Stimulated activated CD4-positive, alpha-beta T cell treated with anti-CD3 and anti-CD28 coated beads, Interleukin-4, amount 100 ng/mL, for 48 hours (primary cell): ENCODE measurements around the gene EHBP1.

Source experiments
- DNase-seq, 2 donors: peaks; one replicate each; pipeline ENCODE4 v3.0.0-alpha.2; 2020; ENCODE audit warnings: low read depth in 2 of 2

Gene EHBP1

DNA sequence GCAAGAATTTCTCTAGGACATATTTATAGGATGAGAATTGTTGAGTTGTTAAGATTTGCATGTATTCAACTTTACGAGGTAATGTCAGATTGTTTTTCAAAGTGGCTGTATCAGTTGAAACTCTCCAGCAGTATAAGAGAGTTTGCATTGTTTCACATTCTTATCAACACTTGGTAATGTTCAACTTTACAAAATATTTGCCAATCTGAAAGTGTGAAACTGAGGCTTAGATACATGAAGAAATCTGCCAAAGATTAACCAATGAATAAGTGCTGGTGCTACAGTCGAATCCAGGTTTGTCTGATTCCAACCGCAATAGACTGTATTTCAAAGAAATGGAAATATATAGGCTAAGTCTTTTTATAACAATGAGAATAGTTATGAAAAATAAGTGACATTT lies 117.0 kb downstream of the EHBP1 start:
- DNase-seq = no peak

DNA sequence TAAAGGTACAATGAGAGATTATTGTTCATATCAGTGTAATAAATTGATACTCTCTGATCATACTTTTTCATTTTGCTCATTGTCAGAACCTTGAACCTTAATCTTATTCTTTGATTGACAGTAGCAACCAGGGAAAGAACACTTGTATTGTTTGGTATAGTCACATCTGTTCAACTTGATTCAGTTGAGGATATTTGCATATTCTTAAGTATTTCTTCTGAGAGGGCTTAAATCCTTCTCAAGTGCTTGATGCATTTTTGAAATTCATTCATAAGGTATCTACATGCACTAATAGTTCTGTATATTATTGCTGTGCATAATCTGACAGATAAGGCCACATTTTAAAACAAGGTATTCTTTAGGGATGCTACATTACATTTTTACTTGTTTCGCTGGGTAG lies 118.9 kb downstream of the EHBP1 start:
- DNase-seq = no peak

DNA sequence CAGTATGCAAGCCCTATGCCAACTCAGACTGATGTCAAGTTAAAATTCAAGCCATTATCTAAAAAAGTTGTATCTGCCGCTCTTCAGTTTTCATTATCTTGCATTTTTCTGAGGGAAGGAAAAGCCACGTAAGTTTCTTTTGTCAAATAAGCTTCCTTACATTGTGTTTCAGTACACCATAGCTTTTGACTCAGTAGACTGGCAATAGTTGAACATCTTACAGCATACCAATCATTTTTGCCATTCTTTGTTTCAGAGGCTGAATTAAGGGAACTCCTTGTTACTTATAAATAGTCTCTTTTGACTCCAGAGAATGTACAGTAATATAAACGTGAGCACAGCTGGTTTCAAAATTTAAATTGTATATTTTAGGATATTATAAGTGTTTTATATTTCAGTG lies 120.6 kb downstream of the EHBP1 start:
- no peak for DNase-seq

DNA sequence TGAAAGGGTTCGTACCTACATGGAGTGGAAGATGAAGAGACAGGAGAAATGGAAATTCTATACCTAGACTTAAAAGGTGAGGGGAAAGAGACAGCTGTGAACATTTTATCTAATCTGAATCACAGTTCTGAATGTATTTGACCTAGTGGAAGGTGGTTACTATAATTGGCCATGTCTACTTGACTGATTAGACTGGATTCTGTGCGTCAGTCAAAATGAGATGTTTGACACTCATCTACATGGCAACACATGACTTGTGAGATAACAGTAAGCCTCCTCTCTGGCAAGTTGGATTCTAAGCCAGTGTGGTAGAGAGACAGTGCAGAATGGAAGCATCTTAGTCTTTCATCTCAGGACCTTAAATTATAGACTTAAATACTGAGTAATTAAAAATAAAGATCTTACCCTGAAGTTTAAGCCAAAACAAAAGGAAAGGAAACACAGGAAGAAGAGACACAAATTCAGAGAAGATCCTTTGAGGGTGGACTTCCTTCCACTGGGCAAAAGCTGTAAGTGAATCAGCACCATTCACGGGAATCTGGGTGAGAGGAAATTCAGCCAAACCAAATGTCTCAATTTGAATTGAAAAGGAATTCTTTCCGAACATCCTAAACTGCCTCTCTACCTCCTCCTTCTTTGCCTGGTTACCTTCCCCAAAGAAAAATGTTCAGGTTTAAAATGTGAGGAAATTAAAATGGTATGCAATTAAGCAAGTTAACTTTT lies 121.6 kb downstream of the EHBP1 start:
- DNase-seq = no peak

DNA sequence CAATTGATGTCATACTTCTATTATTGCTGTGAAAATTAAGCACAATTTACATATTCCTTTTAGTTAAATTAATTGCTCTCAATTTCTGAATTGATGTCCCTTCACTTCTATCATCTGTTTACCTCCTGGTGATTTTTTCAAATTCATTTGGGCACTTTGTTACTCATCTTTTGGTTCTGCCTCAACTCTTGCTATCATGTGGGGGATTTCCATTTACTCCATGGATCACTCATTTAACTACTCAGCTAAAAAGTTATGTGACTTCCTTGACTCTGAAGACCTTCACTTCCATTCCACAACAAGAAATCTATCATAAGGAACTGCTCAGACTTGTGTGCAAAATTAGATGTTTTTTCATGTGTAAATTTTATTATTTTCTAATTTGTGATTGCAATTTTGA lies 126.2 kb downstream of the EHBP1 start:
- DNase-seq = no peak

DNA sequence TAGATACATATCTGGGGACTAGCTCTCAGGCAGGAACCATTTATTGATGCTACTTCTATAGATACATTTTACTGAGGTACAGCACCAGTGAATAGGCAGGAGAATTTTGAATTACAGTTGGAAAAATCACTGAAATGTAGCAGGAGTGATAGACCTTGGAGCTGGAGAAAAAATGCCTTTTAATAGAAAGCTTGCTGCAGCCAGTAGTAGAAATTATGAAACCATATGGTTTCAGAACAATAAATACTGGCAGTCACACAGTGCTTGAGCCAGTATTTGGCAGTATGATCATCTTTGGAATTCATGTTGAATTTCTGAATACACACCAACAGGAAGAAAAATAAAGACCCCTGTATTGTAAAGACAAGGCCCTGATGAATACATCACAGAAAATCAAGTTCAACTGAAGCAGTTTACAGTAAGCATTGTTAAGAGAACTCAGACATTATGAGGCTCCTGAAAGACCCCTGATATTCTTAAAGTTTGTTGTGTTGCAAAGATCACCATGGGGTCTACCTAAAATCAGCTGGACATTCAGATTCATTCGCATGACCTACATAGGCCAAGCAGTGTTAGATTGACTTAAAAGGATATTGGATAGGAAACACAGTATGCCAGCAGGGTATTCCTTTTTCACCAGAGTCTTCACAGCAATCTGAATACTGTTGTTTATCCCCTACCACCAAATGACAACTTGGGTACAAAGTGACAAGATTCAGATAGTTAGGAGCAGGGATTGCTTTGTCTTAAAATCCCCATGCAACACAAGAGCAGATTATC lies 139.0 kb downstream of the EHBP1 start:
- no peak for DNase-seq

DNA sequence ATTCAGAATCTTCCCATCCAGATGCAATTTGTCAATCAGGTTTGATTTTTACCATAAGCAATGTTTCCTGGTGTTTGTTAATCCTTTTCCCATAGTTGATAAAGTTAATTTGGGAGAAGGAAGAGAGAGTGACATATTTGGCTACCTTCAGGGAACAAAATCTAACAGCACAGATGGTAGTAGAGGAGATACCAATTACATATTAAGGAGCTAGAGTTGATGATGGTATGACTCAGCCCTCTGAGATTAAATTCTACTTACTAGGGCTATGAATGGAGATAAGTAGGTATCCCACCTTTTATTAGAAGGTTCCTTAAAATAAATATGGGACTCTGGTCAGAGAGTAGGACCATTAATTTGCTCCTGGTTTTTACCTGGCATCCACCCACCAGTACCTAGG lies 139.7 kb downstream of the EHBP1 start:
- DNase-seq = no peak

DNA sequence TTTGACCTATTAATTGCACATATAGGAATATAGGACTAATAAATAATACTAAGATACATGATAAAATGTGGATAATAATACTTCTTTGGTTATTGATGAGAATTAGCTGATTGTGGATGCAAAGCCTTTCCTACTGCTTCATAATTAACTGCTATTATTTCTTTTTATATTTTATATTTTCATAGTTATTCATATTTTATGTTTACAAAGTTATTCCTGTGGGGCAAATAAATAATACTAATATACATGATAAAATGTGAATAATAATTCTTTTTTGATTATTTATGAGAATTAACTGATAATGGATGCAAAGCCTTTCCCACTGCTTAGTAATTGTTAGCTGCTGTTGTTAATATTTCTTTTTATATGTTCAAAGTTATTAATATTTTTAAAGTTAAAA lies 146.7 kb downstream of the EHBP1 start:
- DNase-seq = no peak

DNA sequence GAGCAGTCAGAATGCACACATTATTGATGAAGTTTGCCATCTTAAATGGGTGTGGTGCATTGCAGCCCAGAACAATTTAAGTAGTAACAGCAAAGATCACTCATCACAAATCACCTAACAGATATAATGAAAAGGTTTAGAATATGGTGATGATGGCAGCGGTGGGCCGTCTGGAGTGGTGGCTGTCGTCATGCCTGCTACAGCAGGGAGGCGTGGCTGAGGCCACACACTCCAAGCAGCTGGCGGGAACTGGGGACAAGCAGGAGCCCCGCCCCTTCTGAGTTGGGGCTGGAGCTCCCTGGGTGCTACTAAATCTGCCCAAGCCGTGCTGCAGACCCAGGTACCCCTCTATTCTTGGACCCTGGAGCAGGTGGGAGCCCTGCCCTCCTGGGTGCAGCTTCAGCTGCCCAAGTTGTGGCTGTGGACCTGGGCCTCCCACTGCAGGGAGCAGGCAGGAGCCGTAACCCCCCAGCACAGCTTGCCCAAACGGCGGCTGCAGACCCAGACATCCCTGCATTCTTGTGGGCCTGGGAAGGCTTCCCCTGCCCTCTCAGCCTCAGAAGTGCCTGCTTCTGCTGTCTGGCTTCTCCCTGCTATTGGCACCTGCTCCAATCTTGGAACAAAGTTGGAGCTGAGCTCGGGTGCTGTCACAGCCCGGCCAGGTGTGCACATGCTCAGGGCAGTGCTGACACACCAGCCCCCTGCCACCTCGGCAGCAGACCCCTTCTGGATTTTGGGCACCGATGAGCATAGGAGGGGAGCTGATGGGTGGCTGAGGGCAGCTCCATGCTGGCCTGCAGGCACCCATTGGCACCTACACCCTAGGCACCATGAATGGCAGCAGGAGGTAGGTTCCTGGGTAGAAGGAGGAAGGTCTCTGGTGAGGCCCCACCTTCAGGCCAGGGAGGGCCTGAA lies 149.3 kb downstream of the EHBP1 start:
- DNase-seq = no peak

DNA sequence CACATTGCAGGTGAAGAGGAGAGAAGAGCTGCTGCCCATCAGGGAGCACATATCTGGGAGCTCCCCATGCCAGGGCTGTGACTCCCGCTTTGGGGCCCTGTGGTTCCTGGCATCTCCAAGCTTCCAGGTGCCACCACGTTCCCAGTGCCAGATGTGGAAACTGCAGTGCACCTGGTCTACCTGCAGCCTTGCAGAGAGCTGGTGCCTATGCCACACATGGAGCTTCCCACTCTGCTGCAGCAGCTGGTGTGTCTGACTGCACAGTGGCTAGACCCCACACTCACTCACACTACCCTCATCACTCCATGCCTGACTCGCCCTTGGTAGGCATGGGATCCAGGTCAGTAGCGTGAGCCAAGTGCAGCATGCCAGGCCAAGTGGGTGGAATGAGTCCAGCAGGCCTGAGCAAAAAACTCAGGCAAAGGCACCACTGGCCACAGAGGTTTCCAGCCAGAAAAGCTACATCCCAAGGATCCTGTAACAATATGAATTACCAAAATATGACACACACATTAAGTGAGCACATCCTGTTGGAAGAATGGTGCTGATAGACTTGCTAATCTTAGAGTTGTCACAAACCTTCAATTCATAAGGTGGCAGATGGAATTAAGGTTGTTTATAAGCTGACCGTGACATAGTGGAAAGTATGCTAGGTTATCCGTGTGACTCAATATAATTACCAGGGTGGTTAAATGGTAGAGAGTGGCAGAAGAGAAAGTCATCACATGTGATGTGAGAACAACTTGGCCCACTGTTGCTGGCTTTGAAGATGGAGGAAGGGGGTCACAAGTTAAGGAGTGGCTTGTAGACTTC lies 150.9 kb downstream of the EHBP1 start:
- no peak for DNase-seq

DNA sequence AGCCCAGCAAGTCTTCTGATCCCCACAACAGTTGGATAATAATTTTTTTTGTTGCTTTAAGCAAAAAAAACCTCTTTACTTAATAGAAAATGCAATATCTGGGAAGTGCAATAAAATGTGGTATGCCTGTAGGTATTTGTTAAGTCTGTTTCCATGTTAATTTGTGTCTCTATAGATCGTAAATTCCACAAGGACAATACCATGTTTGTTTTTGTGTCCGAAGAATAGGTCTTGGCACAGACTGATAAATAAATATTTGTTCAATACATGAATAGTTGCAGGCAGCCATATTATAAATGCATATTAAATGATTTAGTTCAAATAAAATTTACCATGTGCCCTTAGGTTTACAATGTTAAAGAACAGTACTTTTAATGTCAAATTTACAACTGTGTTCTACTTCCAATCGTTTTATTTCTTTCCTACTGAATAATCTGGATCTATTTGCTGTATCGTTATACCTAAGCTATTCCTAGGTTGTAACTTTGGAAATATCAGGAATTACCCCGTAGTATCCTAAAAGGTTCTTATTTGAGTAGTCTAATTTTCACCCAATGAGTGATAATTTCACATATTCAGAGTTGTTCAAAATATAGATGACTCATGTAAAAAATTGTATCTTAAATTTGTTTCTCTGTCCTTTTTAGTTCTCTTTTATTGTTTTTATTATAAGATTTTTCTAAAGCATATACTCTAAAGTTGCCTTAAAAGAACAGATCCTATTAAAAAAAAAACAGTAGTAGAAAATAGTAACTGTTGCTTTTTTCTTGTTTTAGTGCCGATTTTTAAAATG lies 151.8 kb downstream of the EHBP1 start:
- no peak for DNase-seq

DNA sequence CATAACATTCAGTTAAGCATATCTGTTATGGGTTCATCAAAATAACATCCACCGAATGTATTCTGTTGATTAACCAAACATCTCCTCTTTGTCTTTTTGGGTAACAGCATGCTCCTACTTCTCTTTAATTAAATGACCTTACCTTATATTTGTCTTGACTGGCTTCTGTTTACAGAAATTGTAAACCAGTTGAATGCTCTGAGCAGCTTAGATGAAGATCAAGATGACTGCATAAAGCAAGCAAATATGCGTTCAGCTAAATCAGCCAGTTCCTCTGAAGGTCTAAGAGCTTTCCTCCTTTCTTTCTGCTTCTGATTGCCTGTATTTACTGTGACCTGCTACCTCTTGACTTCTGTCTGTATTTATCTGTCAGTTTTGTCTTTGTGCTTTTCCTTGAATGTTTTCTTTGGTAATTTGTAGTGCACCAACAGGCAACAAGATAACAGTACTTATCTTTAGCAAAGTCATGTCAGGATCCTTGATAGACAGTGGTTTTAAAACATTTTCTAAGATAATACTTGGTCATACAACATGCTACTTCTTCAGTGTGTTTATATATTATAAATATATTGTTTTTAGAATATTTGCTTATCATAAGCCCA lies 152.8 kb downstream of the EHBP1 start:
- no peak for DNase-seq

DNA sequence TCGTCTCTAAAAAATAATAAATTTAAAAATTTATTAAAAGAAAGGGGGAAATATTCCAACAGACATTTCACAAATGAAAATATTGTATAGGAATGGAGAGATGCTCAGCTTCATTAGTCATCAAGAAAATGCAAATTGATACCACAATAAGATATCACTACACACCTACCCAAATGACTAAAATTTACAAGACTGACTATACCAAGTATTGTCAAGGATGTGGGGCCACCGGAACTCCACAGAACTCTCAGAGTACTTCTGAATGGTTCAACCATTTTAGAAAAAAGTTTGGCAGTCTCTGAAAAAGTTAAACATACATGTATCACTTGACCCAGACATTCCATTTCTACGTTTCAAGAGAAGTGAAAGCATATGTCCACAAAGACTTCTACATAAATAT lies 163.4 kb downstream of the EHBP1 start:
- no peak for DNase-seq

DNA sequence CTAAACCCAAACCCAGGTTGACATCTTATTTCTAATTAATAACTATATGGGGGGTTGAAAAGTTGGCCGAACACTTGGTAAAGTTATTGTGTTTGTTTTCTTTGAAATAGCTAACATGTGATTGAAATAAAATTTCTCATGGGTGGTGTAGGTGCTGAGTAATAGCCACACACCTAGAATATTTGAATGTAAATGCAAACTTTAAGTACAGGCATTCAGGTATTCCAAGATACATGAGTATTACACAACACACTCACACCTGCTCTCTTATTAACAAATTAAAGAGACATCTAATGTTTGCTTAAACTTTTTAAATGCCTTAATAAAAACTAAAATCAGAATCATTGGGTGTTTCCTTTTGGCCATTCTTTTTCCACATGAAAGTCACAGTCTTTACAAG lies 165.5 kb downstream of the EHBP1 start:
- no peak for DNase-seq

DNA sequence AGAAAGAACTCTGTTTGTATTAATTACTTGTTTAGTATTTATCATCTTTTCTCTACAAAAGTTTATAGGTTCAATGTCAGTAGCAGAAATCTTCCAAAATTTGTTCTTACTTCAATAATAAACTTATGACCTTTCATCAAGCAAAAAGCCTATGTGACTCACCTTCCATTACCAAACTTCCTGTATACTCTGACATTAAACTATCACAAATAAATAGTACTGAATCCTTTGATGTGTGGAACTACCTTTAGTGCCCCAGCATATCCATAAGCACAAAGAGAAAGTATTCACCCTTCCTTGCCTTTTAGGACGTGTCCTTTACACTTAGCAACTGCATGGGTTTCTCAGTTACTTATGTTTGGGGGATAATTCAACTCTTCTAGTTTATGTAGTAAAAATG lies 166.0 kb downstream of the EHBP1 start:
- no peak for DNase-seq

DNA sequence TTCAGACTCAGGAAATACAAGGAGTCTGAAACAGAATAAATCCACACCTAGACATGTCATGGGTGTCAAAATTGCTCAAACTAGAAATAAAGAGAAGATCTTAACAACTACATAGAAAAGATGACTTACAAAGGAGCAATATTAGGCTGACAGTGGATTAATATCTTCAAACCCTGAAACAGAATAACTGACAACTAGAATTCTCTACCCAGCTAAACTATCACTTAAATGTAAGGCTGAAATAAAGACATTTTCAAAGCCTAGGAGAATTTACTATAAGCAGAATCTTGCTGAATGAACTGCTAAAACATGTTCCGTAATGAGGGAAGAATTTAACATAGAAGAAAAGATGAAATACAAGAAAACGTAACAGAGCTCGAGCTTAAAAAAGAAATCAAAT lies 168.1 kb downstream of the EHBP1 start:
- no peak for DNase-seq

DNA sequence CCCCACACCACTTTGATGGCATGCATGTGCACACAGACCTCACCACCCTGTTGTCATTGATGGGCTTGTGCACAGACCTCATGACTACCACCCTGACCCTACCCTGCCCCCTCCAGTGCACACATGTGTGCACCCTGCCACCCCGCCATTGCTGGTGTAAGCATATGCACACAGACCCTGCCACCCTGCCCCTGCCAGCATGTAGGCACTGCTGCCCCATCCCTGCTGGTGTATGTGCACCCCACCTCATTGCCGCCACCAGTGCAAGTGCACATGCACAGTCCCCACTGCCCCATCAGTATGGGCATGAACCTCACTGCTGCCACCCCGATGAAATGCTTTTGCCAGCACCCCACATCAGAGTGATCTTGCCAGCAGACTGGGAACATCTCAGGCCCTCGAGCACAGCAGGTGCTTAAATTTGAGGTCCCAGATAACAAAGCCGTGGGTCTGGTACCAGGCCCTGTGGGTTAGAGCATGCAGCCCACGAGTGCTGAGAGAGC lies 169.4 kb downstream of the EHBP1 start:
- no peak for DNase-seq

DNA sequence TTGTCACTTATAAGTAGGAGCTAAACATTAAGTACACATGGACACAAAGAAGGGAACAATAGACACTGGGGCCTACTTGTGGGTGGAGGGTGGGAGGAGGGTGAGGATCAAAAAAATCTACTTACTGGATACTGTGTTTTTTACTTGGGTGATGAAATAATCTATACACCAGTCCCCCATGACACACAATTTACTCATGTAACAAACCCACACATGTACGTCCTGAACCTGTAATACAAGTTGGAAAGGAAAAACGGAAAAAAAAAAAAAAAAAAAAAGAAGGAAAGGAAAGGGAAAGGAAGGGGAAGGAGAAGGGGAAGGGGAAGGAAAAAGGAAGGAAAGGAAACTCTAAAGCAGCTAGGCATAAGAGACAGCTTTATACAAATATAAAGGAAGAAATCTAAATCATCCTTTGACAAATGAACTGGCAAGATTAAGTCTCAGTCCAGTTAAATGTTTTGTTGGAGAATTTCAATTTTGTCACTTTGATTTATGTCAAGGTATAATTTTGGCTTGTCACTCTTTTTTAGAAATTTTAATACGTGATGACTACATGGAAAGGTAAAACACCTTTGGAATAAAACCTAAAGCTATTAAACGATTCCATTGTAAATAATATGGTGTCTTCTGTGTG lies 175.8 kb downstream of the EHBP1 start:
- no peak for DNase-seq

DNA sequence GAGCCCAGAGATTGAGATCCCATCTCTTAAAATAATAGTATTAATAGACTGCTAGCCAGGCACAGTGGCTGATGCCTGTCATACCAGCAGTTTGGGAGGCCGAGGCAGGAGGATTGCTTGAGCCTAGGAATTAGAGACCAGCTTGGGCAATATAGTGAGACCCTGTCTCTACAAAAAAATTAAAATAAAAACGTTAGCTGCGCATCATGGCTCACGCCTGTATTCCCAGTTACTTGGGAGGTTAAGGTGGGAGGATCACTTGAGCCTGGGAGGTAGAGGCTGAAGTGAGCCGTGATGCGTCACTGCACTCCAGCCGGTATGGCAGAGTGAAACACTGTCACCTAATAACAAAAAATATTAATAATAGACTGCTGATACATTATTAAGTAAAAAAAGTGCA lies 178.1 kb downstream of the EHBP1 start:
- no peak for DNase-seq

DNA sequence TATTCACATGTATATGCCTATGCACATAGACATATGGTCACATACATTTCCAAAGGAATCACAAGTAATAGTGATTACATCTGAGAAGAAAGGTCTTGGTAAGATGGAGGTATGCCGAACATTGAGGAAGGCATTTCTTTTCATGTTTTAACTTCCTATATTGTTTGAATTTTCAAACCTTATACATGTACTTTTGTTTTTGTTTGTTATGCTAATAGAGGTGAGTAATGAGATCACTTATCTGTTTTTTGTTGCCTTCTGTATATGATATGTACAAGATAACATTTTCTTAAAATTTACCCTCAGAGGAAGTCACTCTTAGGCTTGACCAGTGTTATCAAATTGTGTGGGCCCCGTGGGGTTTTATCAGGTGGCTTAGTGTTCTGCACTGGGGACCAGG lies 178.6 kb downstream of the EHBP1 start:
- DNase-seq = no peak
